Activated T-cell treated with anti-CD3 and anti-CD28 coated beads, Interleukin-2, amount 50 U/mL, for 1 hour (primary cell): ENCODE measurements around the gene GABBR1.

Source experiments
- DNase-seq: peaks from one replicate; pipeline ENCODE4 v3.0.0-alpha.2; 2020

The GABBR1 gene

DNA sequence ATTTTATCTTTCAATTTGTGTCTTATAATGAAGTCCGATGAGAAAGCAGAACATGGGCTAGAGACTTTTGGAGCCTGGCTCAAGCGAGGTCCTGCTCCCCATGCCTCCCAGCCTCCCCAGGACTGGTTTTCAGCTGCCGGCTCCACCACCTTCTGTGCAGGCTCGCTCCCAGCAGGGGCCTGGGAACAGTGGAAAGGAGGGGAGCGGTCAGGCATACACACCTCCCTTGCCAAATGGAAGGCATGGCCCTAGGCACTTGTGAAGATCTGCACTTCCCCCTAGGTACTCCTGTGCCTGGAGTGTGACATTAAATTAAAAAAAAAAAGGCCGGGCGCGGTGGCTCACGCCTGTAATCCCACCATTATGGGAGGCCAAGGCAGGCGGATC is 19.2 kb upstream of the GABBR1 start:
- no peak for DNase-seq

DNA sequence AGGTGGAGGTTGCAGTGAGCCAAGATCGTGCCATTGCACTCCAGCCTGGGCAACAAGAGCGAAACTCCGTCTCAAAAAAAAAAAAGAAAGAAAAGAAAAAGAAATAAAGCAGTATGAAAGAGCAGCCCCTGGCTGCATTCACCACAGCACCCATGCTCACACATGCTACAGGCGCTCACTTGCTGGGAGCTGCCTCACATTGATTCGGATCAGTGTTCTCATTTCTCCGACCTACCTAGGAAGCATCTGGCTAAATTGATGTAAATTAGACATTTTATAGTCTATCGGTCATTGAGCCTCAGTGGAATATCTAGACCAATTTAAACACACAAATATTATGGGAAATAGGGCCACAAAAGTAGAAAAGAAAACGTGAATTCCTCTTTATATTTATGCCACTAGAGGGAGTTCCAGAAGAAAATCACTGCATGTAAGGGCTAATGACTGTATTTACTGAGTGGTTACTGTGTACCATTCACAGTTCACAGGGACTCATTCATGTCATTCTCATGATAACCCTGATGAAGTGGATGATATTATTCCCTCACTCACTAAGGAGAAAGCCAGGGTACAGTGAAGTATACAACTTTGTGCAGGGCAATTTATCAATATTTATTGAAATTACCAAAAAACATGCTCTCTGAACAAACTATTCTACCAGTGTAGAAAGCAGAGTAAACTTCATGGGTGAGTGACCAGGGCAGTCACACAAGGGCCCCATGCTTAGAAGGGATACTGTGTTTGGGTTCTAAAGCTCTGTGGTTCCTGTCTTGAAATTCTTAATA is 18.6 kb upstream of the GABBR1 start:
- DNase-seq: no peak

DNA sequence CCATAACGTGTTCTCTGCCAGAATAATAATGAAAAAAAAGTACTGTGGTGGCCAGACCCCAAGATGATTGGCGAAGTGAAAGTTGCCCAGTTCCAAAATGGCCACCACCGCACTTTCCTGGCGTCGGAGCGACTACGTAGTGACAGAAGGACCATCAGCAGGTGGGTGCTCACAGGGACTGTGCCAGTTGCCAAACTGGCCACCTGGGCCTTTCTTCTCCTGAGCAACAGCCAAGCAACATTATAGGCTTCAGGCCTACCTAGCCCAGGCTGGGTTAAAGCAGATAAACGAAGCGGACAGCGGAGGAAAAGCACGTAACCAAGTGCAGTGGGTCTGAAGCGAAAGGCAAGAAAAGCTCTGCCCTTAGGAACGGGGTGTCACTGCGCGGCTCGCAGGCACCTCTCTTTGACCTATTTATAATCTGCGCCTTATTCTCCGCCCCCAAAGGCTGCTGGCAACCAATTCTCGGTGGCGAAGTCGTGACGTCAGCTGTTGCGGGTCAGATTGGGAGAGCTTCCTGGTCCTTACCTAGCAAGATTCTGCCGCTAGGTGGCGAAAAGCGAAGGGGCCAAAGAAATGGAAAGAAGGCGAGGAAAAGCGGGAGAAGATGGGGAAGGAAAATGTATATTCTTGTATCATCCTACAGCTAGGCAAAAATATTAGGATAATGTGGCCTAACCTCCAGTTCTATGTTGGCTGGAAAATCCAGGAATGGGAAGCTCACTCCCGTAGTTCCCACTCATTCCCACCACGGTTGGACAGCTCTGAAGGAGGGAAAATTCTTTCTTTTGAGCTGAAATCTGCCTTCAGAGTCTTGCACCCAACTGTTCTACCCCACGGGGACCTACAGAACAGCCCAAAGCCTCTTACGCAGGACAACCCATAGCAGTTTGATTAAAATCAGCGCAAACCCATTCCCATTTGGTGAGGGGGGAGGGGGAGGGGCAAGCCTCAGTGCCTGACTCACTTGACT is 17.0 kb upstream of the GABBR1 start:
- peak; percentile 94 for DNase-seq

DNA sequence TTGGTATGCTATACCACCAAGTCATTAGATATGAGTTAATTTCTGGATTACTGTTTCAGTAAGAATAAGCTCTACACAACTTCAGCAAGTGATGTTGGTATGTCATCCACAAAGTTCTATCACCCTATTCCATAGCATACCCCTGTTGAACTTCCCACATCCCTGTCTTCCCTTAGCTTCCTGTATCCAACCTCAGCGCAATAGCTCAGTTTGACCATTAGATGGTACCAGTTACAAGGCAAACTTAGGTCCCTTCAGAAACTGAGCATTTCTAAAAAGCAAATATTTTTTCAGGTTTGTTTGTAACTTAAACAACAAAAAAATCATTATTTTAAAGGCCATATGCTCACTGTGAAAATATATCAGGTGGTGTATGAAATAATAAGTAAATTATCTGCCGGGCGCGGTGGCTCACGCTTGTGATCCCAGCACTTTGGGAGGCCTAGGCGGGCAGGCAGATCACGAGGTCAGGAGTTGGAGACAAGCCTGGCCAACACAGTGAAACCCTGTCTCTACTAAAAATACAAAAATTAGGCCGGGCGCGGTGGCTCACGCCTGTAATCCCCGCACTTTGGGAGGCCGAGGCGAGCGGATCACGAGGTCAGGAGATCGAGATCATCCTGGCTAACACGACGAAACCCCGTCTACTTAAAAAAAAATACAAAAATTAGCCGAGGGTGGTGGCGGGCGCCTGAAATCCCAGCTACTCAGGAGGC is 15.1 kb upstream of the GABBR1 start:
- DNase-seq: no peak

DNA sequence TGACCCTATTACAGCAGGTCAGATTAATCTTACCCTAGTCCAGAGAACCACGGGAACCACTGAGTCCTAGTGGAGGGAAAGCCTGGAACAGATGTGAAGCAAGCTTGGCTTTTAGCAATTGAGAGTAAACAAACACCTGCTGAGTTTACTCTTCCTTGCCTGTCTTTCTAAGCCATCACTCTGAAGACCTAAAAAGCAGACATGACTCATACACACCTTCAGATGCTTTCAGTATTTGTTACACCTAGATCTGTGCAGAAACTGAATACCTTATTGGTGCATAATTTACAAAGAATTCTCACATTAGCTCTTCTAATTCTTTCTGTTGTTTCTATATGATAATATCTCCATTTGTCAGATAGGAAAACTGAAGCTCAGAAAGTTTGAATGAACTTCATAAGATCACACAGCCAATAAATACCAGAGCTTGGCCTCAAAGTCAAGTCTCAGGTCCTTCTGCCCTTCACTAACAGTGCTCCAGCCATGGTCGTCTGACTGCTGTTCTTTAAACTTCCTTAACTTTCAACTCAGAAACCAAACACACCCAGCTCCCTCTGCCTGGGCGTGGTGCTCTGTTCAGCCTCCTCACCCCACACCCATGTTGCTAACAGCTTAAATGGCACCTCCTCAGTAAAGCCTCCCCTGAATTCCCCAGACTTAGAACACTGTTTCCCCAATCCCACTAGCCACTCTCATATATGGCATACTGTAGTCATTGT is 8.6 kb upstream of the GABBR1 start:
- peak; percentile 39 for DNase-seq

DNA sequence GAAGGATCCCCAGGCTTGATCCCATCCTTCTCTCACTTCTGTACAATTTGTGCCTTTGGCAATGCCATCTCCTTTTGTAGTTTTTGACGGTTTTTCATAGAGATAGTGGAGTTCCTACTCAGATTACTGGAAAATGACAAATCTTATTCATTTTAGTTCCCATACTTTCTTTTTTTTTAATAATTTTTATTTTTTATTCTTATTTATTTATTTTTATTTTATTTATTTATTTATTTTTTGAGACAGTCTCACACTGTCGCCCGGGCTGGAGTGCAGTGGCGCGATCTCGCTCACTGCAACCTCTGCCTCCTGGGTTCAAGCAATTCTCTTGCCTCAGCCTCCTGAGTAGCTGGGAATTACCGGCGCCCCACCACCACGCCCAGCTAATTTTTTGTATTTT is 4.3 kb upstream of the GABBR1 start:
- no peak for DNase-seq

DNA sequence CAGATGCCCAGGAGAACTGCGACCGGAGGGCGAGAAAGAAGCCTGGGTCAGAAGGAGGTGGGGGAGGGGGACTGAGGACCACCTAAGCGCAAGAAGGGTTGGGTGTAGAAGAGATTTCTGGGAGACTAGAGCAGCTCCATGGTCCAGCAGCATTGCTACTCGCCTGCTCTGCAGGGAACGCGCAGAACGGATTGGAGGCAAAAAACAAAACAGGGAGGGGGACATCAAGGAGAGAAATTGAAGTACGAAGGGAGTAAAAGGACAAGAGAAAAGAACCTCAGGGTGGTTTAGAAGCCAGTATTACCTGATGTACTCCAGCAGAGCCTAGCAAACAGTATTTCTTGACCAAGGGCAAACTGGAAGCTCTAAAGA is 537 bp upstream of the GABBR1 start:
- no peak for DNase-seq

DNA sequence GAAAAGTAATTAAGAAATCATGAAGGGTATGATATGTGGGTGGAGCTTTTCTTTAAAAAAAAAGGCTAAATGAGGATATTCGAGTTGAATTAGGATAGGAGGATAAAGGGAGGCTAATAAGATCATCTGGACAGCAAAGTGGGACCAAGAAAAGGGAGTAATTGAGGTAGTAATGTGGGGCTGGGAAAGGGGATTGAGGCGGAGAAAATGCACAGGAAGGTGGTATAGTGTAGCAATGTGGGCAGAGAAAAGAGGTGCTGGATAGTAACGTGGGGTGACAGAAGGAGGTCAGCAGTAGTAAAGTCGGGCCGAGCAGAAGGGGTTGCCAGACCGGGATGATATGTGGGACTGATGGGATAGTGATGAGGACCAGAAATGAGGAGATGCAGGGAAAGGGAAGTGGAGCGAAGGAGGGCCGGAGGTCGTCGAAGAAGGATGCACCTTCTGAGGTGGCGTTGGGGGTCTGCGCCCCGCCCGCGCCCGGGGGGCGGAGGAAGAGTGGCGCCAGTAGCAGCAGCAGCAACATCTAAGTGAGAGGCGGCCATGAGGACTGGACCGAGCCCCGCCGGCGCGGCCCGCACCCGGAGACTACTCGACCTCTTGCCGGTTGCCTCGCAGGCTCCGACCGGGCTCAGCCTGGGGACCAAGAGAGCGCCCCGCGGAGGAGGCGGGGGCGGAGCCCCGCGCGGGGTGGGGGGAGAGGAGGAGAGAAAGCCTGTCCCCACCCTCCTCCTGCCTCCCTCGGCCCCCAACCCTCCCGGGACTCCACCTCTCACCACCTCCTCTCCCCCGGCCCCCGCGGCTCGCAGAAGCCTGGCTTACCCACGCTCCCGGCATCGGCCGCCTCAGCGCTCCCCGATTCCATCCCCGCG is 887 bp downstream of the GABBR1 start:
- DNase-seq: peak; percentile 71

DNA sequence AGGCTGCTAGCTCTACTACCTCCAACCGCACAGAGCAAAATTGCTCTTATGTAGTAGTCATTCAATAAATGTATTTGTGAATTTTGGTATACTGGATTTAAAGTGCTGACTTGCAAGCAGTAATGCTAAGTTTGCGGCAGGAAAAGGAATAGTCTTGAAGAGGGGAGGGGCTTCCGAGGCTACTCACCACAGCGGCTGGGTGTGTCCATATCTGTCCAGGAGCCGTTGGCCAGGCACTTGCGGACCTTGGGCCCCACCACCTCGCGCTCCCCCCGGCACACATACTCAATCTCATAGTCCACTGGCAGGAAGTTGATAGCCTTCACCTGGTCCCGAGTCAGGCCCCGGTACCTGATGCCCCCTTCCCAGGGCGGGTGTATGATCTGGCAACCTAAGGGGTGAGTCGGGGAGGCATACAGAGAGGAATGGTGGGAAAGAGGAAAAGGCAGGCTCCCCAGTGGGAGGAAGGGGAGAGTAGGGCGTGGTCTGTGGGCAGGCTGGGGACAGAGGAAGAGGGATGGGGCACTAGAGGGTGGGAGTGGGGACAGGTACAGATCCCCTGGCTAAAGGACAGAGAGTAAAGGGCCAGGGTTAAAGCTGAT is 1.7 kb downstream of the GABBR1 start:
- no peak for DNase-seq

DNA sequence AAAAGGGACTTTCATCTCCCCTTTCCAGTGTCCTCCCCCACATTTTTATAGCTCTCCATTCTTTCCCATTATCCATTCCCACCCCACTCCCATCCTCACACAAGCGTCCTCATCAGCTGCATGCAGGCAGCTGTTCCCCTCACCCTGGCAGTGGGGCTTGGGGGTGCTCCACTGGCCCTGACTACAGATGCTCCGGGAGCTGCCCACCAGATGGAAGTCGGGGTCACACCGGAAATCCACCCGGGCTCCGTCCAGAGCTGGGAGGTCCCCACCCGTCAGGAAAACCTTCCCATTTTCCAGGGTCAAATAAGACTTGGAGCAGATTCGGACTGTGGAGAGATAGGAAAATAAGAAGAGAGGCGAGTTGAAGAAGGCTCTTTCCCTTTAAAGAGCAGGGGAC is 2.7 kb downstream of the GABBR1 start:
- no peak for DNase-seq

DNA sequence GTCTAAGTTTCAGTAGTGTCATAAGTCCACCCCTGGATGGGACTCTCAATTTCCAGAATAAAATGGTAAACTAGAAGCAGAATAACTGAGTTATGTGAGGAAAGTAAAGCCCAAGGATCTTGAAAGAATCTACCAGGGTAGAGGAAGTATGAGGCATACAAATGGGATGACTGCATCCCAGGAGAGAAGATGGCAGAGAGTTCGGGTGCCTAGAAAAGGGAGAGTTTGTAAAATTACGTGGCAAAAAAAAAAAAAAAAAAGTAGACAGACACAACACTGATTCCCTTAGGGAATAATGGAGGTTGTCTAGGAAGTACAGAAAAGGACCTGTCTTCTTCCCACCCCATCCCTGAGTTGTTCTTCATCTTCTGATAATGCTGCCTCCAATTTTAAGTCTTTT is 3.4 kb downstream of the GABBR1 start:
- DNase-seq: no peak

DNA sequence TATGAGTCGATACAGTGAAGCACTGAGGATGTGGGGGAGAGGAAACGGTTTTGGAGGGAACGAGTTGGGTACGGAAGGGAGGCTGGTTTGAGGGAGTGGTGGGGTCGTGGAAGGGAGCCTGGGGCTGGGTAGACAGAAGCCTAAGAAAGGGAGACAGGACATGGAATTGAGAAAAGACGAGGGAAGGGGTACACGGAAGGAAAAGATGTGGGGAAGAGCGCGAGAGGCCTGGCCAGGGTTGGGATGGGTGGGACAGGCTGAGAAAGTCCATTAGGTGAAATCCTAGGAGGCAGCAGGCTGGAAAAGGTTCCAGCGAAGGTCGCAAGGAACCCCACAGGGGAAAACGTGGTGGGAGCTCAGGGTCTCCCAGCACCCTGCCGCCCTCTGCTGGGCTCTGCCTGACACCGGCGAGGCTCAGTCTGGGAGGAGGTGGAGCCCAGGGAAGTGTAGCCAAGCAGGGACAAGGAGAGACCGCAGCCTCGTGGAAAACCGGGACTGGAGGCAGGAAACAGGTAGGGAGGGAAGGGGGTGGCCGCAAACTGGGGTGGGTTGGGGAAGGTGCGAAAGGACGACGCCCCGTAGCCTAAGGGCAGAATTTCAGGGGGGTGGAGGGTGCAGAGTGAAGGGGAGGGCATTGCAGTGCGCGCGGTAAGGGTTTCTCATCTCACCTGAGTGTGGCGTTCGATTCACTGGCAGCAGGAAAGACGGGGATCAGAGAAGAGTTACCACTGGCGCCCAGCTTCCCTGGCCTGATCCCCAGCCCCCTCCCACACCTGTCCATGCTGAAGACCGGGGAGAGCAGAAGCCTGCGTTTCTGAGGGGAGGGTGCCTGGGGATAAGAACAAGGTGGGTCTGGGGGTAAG is 4.3 kb downstream of the GABBR1 start:
- peak; percentile 65 for DNase-seq

DNA sequence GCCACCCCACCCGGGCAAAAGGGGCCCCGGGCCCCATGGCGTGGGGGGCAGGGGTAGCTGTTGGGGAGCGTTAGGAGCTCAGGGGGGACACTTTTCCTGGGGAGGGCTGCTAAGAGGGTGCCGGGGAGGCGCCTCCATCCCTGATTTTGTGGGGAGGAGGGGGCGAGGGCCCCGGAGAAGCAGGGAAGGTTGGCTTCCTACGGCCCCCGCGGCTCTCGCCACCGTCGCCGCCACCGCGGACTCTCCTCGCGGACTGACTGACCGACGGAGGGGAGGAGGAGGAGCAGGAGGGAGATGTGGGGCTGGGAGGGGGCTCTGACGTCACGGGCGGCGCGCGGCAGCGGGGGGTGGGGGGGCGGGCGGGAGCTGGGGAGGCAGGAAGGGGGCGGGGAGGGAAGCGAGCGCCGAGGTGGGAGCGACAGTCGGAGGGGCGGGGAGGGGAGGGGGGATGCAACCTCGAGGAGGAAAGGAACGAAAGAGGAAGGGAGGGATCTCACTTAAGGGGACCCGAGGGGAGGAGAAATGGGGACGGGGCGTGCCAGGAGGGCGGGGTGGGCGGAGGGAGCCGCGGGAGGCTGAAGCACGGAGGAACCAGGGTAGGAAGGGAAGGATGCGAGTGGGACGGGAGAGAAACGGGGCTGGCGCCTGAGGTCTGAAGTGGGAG is 5.1 kb downstream of the GABBR1 start:
- DNase-seq: peak; percentile 62

DNA sequence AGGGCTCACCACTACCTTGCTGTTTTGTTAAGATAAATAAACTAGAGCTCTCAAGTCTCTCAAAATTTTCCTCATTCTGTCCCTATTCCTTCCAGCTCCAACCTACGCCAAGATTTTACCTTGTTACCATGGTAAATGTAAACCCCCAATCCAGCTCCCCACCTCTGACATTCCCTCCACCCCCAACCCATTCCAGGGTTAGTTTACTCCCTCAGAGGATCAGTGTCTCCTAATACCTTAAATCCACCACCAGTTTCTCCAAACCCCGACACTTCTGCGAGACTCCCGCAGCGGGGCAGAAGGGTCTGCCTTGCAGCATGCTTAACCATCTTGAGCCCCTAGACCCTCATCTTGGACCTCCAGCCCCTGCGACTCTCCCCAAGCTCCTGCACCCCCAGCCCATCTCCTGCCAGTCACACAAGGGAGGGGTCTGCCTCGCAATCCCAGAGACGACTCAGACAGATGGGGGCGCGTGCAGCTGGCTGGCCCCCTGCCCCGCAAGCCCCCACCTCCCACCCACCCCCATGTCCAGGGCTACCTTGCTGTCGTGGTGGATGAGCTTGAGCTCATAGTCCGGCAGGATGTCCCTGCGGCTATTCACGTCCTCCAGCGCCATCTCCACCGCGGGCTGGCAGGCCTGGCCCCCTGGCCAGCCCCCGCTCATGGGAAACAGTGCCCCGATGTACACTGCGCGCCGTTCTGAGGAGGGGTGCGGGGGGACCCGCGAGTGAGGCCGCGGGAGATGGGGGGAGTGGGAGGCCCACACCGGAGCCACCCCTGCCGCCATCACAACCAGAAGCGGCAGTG is 5.8 kb downstream of the GABBR1 start:
- DNase-seq: no peak

DNA sequence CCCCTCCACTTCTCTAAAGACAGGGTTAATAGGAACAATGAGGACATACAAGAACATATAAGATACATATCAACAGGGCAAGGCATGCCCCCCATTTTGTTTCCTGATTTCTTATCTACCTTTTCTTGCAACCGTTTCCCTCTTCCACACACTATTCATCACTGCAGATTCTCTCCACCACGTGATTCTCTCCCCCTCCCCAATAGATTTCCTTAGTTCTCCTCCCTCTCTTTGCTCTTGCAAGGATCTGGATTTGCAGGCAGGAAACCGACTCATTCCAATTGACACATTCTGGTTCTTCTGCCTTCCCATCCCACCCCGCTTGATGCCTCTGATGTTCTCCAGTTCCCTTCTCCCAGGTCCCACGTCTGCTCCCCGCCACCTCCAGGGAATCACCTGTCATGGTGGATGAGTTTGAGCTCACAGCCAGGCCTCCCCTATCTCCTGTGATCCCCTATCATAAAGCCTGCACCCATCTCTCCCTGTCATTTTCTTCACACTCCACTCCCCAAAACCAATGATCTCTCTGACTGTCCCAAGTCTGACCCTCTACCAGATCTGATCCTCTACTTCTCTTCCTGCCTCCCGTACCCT is 7.5 kb downstream of the GABBR1 start:
- no peak for DNase-seq

DNA sequence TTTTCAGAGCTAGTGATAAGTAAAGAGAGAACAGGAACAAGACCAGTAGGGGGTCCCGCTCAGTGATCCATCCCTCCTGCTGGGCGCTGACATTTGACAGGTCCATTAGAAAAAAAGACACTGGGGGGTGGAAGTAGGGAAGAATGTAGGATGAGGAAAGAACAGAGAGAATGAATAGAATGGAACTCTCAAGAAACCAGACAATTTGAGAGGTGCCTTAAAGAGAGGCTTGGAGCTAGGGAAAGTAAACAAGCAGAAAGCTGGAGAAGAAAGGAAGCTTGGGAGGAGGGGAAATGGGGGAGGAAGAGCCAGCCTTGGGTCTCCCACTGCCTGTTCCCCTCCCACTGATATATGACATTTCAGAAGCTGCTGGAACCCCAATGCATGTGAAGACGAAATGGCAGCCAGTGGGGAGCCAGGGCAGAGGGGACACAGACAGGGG is 8.4 kb downstream of the GABBR1 start:
- no peak for DNase-seq

DNA sequence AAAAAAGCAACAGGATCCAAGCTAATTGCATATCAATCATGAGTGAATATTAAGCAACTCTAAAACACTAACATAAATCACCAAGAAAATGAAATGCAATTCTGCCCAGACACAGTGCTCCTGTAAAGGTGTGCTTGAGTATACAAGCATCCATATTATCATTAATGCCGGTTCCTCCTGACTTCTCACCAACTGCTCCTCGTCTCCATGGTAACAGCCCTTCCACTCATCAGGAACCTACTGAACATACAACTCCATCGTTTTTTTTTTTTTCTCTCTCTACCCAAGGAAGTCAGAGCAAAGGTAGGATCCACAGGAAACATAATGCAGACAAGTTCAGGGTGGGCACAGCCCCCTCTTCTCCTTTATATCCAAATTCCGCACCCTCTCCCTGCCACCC is 12.4 kb downstream of the GABBR1 start:
- DNase-seq: no peak

DNA sequence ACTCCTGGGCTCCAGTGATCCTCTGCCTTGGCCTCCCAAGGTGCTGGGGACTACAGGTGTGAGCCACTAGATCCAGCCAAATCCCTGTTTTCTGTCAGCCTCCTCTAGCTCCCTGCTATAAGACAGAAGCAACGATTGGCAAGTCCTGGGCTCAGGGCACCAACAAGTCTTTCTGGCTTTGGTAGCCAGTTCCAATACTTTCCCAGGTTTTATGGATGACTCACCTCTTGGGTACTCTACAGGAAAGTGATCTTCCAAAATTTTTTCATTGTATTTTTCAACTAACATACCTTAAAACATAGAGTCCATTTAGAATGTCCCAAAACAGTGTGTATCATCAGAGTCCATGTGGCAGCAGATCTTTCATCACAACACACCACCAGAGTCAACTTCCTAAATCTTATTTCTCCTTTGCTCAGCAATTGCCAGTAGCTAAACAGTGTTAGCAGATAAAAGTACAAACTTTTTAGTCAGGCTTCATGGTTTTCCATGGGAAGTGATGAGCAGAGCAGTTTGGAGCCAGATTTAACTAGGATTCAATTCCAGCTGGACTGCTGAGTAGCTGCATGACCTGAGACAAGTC is 13.3 kb downstream of the GABBR1 start:
- no peak for DNase-seq
